ENCODE data around the gene ZNG1C. TPM values are rescaled to one million over a fixed set of nuclear protein-coding genes. Genes with fewer than 3 reads are reported as not detected.
"Not testable (repeated sequence)": the region's sequence is repeated elsewhere in the genome, so short reads cannot be mapped to it uniquely, and the experiment has no call there.

The ZNG1C gene
- total and polyA plus RNA-seq, 12 donors, result 4.9 to 59.1 (median 21.6) TPM

- WGBS, 4 donors, result 67 to 77% (median 73%) methylated on average over 5 to 7 of the region's 7 CpGs
- H3K9me3 ChIP-seq (replicated peaks in 1 of 3); H3K27me3 ChIP-seq; intact Hi-C loops (cut with DNase I); H3K4me1 ChIP-seq (replicated peaks in 1 of 2); H3K4me3 ChIP-seq; DNase-seq; H3K27ac ChIP-seq; H3K36me3 ChIP-seq (replicated peaks in 1 of 2): not testable (repeated sequence)
Observed at GRCh38 chr9:68338000-68338399, 96.2 kb downstream of the ZNG1C start.

- TF ChIP-seq, protein P1, sequence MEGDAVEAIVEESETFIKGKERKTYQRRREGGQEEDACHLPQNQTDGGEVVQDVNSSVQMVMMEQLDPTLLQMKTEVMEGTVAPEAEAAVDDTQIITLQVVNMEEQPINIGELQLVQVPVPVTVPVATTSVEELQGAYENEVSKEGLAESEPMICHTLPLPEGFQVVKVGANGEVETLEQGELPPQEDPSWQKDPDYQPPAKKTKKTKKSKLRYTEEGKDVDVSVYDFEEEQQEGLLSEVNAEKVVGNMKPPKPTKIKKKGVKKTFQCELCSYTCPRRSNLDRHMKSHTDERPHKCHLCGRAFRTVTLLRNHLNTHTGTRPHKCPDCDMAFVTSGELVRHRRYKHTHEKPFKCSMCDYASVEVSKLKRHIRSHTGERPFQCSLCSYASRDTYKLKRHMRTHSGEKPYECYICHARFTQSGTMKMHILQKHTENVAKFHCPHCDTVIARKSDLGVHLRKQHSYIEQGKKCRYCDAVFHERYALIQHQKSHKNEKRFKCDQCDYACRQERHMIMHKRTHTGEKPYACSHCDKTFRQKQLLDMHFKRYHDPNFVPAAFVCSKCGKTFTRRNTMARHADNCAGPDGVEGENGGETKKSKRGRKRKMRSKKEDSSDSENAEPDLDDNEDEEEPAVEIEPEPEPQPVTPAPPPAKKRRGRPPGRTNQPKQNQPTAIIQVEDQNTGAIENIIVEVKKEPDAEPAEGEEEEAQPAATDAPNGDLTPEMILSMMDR (IDR thresholded peaks at IDR 0.05), result peak in 2 of 6 experiments; percentile 32 to 36
- H3K9me3 ChIP-seq (replicated peaks in 1 of 3); H3K4me1 ChIP-seq (replicated peaks in 1 of 2); H3K27me3 ChIP-seq; H3K27ac ChIP-seq; H3K4me3 ChIP-seq; H3K36me3 ChIP-seq (replicated peaks in 1 of 2); DNase-seq; intact Hi-C loops (cut with DNase I): not testable (repeated sequence)
- 9 to 19% (median 13%) methylated on average over 4 to 6 of the region's 10 CpGs for WGBS, 4 donors
Observed at GRCh38 chr9:68342265-68343025, 100.7 kb downstream of the ZNG1C start.

GRCh38 chr9:68343242-68343641, 101.5 kb downstream of the ZNG1C start:
- intact Hi-C loops (cut with DNase I); H3K27me3 ChIP-seq; H3K4me3 ChIP-seq; H3K9me3 ChIP-seq (replicated peaks in 1 of 3); H3K27ac ChIP-seq; DNase-seq; H3K36me3 ChIP-seq (replicated peaks in 1 of 2); H3K4me1 ChIP-seq (replicated peaks in 1 of 2): not testable (repeated sequence)
- WGBS, 4 donors, result 72 to 75% (median 74%) methylated on average over 3 of the region's 4 CpGs

GRCh38 chr9:68343992-68344391, 102.2 kb downstream of the ZNG1C start:
- H3K4me1 ChIP-seq (replicated peaks in 1 of 2); DNase-seq; H3K4me3 ChIP-seq; H3K27me3 ChIP-seq; H3K9me3 ChIP-seq (replicated peaks in 1 of 3); H3K27ac ChIP-seq; intact Hi-C loops (cut with DNase I); H3K36me3 ChIP-seq (replicated peaks in 1 of 2): not testable (repeated sequence)
- 54 to 83% (median 70%) methylated on average over 3 to 4 of the region's 4 CpGs for WGBS, 4 donors

Other genes with a start within 250 kb of the ZNG1C start
- gene FOXD4L3, start 60.9 kb downstream of the ZNG1C start, total RNA-seq, result under 1 TPM in 1 of 9 donors, not detected in 8; 0.06 TPM
- gene FOXD4L3, start 60.9 kb downstream of the ZNG1C start, polyA plus RNA-seq, result under 1 TPM in 1 of 3 donors, not detected in 2; 0.03 TPM
- 100 to 1,000 TPM in 7 of 9 donors, 10 to 100 TPM in 2; 55.6 to 244 (median 141) TPM for gene PGM5, start 114.6 kb downstream of the ZNG1C start, total RNA-seq
- gene PGM5, start 114.6 kb downstream of the ZNG1C start, polyA plus RNA-seq, result 10 to 100 TPM; 27.3 to 43.6 (median 28.3) TPM